ENCODE results near the gene PATJ. TPM values are rescaled to one million over a fixed set of nuclear protein-coding genes. Genes with fewer than 3 reads are reported as not detected.
"Not testable (repeated sequence)": the region's sequence is repeated elsewhere in the genome, so short reads cannot be mapped to it uniquely, and the experiment has no call there.

Gene PATJ
- polyA plus RNA-seq, 4 donors = 11.5 to 41.5 (median 16.2) TPM

DNA sequence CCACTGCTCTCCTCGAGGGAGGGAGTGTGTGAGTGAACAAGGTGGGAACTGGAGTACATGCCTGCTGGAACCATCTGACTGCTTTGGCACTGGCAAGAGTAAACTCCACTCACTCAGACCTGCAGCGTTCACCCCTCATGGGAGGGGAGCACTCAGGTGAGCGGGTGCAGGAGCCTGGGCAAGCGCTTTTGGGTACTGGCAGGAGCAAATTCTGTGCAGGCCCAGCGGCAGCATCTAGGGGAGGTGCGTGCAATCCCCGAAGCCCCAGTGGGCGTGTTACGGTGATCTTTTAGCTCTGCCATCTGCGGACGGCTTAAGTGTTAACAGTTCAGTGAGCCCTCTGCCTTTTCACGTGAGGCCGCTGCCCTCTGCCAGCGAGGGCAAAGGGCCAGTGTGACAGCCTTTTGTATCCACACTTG lies 127.4 kb downstream of the PATJ start:
- no peaks in the 10 kb centered on the region for H3K27me3 ChIP-seq (ENCODE audit: control insufficient read depth in 3 of 3, insufficient read depth in 3 of 3, low read length in 3 of 3)
- no peaks in the 10 kb centered on the region for H3K4me1 ChIP-seq (ENCODE audit: control insufficient read depth in 3 of 3, insufficient read depth in 2 of 3, low read depth in 1 of 3, low read length in 2 of 3)
- FAIRE-seq (no peak), DNase-seq (no peak)
- whole genome bisulfite sequencing, 3 donors = 88 to 97% (median 92%) methylated on average over 14 of the region's 14 CpGs
- peaks cover 0 to 26% of the 10 kb centered on the region in 2 donors for H3K9me3 ChIP-seq (ENCODE audit: control insufficient read depth in 2 of 2, insufficient read depth in 1 of 2, low read depth in 1 of 2, low read length in 1 of 2)
- H3K4me3 ChIP-seq (ENCODE audit: low read depth in 1 of 3, low read length in 3 of 3) = no peak overlapping the region
- H3K36me3 ChIP-seq (ENCODE audit: control insufficient read depth in 3 of 3, insufficient read depth in 2 of 3, low read depth in 1 of 3, low read length in 3 of 3) = peaks cover 4 to 29% (median 5%) of the 10 kb centered on the region in 3 donors
- no peak overlapping the region for H3K27ac ChIP-seq (ENCODE audit: low read depth in 1 of 3, low read length in 2 of 3)

DNA sequence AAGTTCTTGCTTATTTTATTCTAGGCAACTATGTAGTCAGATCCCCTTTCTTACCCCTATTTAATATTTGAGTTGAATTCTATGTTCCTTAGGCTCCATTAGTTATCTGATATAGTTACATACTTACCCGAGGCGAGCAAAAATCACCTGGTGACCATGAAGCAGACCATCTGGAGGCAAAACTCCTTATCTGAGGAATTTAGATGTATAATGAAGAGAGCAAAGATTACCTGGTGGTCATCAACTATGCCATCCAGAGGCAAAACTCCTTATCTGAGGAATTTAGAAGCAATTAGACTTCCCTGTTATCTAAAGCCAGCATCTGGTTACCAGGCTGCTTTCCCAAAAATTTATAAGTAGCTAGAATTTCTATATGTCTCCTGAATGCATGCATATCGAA lies 129.9 kb downstream of the PATJ start:
- H3K27me3 ChIP-seq (ENCODE audit: control insufficient read depth in 3 of 3, insufficient read depth in 3 of 3, low read length in 3 of 3) = no peaks in the 10 kb centered on the region
- H3K36me3 ChIP-seq (ENCODE audit: control insufficient read depth in 3 of 3, insufficient read depth in 2 of 3, low read depth in 1 of 3, low read length in 3 of 3) = peaks cover 4 to 21% (median 6%) of the 10 kb centered on the region in 3 donors
- no peak overlapping the region for H3K4me3 ChIP-seq (ENCODE audit: low read depth in 1 of 3, low read length in 3 of 3)
- no peak for FAIRE-seq
- WGBS, 3 donors = 86 to 99% (median 94%) methylated on average over 3 of the region's 3 CpGs
- peaks cover 0 to 26% of the 10 kb centered on the region in 2 donors for H3K9me3 ChIP-seq (ENCODE audit: control insufficient read depth in 2 of 2, insufficient read depth in 1 of 2, low read depth in 1 of 2, low read length in 1 of 2)
- DNase-seq = no peak
- H3K4me1 ChIP-seq (ENCODE audit: control insufficient read depth in 3 of 3, insufficient read depth in 2 of 3, low read depth in 1 of 3, low read length in 2 of 3) = no peaks in the 10 kb centered on the region
- H3K27ac ChIP-seq (ENCODE audit: low read depth in 1 of 3, low read length in 2 of 3) = no peak overlapping the region

DNA sequence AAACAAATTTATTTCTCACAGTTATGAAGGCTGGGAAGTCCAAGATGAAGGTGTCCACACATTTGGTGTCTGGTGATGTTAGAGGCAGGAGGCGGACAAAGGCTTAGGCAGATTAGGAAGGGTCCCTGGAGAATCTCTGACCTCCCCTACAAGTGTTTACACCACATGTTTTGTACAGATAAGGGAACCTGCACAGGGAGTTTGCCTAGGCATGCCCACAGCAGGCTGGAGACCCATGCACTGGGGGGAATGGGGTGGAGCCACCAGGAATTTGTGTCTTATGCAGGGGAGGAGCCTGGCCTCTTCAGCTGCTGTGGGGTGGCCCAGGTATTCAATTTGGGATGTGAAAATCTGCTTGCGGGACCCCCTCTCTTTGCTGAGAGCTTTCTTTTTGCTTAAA lies 131.3 kb downstream of the PATJ start:
- DNase-seq (no peak), FAIRE-seq (no peak)
- Histone ChIP-seq H3K27ac (ENCODE audit: low read depth in 1 of 3, low read length in 2 of 3) (no peak overlapping the region), H3K4me3 (ENCODE audit: low read depth in 1 of 3, low read length in 3 of 3) (no peak overlapping the region), H3K36me3 (ENCODE audit: control insufficient read depth in 3 of 3, insufficient read depth in 2 of 3, low read depth in 1 of 3, low read length in 3 of 3) (peaks cover 4 to 26% (median 6%) of the 10 kb centered on the region in 3 donors), H3K9me3 (ENCODE audit: control insufficient read depth in 2 of 2, insufficient read depth in 1 of 2, low read depth in 1 of 2, low read length in 1 of 2) (peaks cover 0 to 26% of the 10 kb centered on the region in 2 donors), H3K27me3 (ENCODE audit: control insufficient read depth in 3 of 3, insufficient read depth in 3 of 3, low read length in 3 of 3) (no peaks in the 10 kb centered on the region), H3K4me1 (ENCODE audit: control insufficient read depth in 3 of 3, insufficient read depth in 2 of 3, low read depth in 1 of 3, low read length in 2 of 3) (no peaks in the 10 kb centered on the region)
- WGBS, 3 donors = 96 to 100% (median 98%) methylated on average over 2 of the region's 2 CpGs

DNA sequence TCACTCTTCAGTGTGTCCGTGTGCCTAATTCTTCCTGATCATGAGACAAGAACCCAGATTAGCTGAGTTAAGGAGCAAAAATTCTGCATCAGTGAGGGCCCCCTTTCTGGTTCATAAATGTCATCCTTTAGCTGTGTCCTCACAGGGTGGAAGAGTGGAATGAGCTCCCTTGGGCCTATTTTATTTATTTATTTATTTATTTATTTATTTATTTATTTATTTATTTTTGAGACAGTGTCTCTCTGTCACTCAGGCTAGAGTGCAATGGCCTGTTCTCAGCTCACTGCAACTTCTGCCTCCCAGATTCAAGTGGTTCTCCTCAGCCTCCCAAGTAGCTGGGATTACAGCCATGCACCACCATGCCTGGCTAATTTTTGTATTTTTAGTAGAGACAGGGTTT lies 131.7 kb downstream of the PATJ start:
- H3K27me3 ChIP-seq (ENCODE audit: control insufficient read depth in 3 of 3, insufficient read depth in 3 of 3, low read length in 3 of 3) = no peaks in the 10 kb centered on the region
- H3K4me3 ChIP-seq (ENCODE audit: low read depth in 1 of 3, low read length in 3 of 3) = no peak overlapping the region
- H3K27ac ChIP-seq (ENCODE audit: low read depth in 1 of 3, low read length in 2 of 3) = no peak overlapping the region
- H3K4me1 ChIP-seq (ENCODE audit: control insufficient read depth in 3 of 3, insufficient read depth in 2 of 3, low read depth in 1 of 3, low read length in 2 of 3) = no peaks in the 10 kb centered on the region
- H3K9me3 ChIP-seq (ENCODE audit: control insufficient read depth in 2 of 2, insufficient read depth in 1 of 2, low read depth in 1 of 2, low read length in 1 of 2) = peaks cover 0 to 26% of the 10 kb centered on the region in 2 donors
- 94 to 100% (median 100%) methylated on average over 1 of the region's 1 CpG for WGBS, 3 donors
- DNase-seq (no peak), FAIRE-seq (no peak)
- H3K36me3 ChIP-seq (ENCODE audit: control insufficient read depth in 3 of 3, insufficient read depth in 2 of 3, low read depth in 1 of 3, low read length in 3 of 3) = peaks cover 4 to 26% (median 6%) of the 10 kb centered on the region in 3 donors

DNA sequence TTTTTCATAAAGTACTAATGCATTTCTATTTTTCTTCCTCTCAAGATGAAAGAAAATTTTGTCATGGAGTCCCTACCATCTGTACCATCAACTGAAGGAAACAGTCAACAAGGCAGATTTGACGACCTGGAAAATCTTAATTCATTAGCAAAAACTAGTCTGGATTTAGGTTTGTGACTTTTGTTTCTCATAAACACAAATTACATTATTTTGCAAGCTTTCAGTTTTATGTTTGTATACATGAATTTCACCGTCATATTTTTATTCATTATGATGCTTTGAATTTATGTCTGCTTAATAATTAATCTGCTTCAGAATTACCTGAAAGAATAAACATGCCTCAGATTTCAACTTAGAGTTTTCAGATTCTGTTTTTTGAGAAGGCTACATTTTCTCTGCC lies 132.9 kb downstream of the PATJ start:
- Histone ChIP-seq H3K4me3 (ENCODE audit: low read depth in 1 of 3, low read length in 3 of 3) (no peak overlapping the region), H3K27me3 (ENCODE audit: control insufficient read depth in 3 of 3, insufficient read depth in 3 of 3, low read length in 3 of 3) (no peaks in the 10 kb centered on the region), H3K27ac (ENCODE audit: low read depth in 1 of 3, low read length in 2 of 3) (no peak overlapping the region), H3K9me3 (ENCODE audit: control insufficient read depth in 2 of 2, insufficient read depth in 1 of 2, low read depth in 1 of 2, low read length in 1 of 2) (peaks cover 0 to 17% of the 10 kb centered on the region in 2 donors), H3K36me3 (ENCODE audit: control insufficient read depth in 3 of 3, insufficient read depth in 2 of 3, low read depth in 1 of 3, low read length in 3 of 3) (peaks cover 1 to 18% (median 4%) of the 10 kb centered on the region in 3 donors), H3K4me1 (ENCODE audit: control insufficient read depth in 3 of 3, insufficient read depth in 2 of 3, low read depth in 1 of 3, low read length in 2 of 3) (no peaks in the 10 kb centered on the region)
- no peak for DNase-seq
- WGBS, 3 donors = 94 to 98% (median 96%) methylated on average over 2 of the region's 2 CpGs
- no peak for FAIRE-seq

DNA sequence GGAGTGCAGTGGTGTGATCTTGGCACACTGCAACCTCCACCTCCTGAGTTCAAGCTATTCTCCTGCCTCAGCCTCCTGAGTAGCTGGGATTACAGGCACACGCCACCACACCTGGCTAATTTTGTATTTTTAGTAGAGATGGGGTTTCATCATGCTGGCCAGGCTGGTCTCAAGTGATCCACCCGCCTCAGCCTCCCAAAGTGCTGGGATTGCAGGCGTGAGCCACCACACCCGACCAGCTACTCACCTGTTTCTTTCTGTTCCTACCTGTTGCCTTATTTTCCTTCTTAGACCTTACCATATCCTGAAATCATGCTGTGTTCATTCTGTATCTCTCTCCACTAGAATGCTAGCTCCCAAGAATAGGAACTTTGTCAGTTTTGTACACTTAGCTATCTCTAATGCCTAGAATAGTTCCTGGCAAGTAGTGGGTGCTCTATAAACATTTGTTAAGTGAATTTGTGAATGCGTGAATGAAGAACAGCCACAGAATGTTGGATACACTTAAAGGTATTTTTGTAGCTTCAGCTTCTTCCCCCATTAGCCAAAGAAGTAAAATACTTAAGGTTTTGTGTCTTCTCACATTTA lies 137.7 kb downstream of the PATJ start:
- H3K27me3 ChIP-seq (ENCODE audit: control insufficient read depth in 3 of 3, insufficient read depth in 3 of 3, low read length in 3 of 3); FAIRE-seq; H3K4me3 ChIP-seq (ENCODE audit: low read depth in 1 of 3, low read length in 3 of 3); H3K27ac ChIP-seq (ENCODE audit: low read depth in 1 of 3, low read length in 2 of 3); H3K9me3 ChIP-seq (ENCODE audit: control insufficient read depth in 2 of 2, insufficient read depth in 1 of 2, low read depth in 1 of 2, low read length in 1 of 2); DNase-seq; H3K4me1 ChIP-seq (ENCODE audit: control insufficient read depth in 3 of 3, insufficient read depth in 2 of 3, low read depth in 1 of 3, low read length in 2 of 3): not testable (repeated sequence)
- peaks cover 0 to 17% (median 1%) of the 10 kb centered on the region in 3 donors for H3K36me3 ChIP-seq (ENCODE audit: control insufficient read depth in 3 of 3, insufficient read depth in 2 of 3, low read depth in 1 of 3, low read length in 3 of 3)
- 84 to 92% (median 89%) methylated on average over 5 of the region's 5 CpGs for WGBS, 3 donors

DNA sequence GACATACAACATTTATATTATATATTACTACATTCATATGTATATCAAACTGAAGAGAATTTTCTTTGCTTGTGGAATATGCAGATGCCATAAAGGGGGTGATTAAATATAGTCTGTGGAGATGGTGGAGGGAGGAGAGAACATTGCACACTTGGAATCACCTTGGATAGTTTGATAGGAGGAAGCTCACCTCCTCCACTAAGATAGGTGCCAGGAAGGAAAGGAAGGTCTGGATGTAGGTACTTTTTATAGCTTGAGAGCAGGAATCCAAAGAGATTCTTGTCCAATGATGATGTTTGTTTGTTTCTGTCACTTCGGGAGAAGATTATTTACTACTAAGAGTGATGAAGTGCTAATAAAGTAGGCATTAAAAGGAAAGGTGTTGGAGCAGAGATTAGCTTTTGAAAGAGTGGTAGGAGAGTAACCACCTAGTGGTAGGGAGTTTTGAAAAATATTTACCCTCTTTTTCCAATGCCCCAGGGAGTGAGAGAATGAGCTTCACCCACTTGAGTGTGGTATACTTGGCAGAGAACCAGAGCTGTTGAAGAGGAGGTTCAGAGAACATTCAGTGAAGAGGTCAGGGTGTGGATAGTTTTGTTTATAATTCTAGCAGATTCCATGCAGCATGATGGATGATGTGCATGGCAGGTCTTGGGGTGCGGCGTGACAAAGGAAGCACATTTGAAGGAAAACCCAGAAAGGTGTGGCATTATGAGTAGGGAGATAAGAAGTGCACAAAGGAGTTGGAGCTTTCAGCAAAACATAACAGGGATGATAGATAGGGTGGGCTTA lies 145.0 kb downstream of the PATJ start:
- DNase-seq (peak in 1 of 2 donors; percentile 27), FAIRE-seq (no peak)
- 70 to 76% (median 73%) methylated on average over 3 of the region's 3 CpGs for WGBS, 3 donors
- H3K36me3 ChIP-seq (ENCODE audit: control insufficient read depth in 3 of 3, insufficient read depth in 2 of 3, low read depth in 1 of 3, low read length in 3 of 3) = peaks cover 0 to 14% (median 7%) of the 10 kb centered on the region in 3 donors
- H3K27me3 ChIP-seq (ENCODE audit: control insufficient read depth in 3 of 3, insufficient read depth in 3 of 3, low read length in 3 of 3) = no peaks in the 10 kb centered on the region
- H3K9me3 ChIP-seq (ENCODE audit: control insufficient read depth in 2 of 2, insufficient read depth in 1 of 2, low read depth in 1 of 2, low read length in 1 of 2) = no peaks in the 10 kb centered on the region
- peaks cover 0 to 8% (median 0%) of the 10 kb centered on the region in 3 donors for H3K4me1 ChIP-seq (ENCODE audit: control insufficient read depth in 3 of 3, insufficient read depth in 2 of 3, low read depth in 1 of 3, low read length in 2 of 3)
- H3K27ac ChIP-seq (ENCODE audit: low read depth in 1 of 3, low read length in 2 of 3) = no peak overlapping the region
- H3K4me3 ChIP-seq (ENCODE audit: low read depth in 1 of 3, low read length in 3 of 3) = no peak overlapping the region

DNA sequence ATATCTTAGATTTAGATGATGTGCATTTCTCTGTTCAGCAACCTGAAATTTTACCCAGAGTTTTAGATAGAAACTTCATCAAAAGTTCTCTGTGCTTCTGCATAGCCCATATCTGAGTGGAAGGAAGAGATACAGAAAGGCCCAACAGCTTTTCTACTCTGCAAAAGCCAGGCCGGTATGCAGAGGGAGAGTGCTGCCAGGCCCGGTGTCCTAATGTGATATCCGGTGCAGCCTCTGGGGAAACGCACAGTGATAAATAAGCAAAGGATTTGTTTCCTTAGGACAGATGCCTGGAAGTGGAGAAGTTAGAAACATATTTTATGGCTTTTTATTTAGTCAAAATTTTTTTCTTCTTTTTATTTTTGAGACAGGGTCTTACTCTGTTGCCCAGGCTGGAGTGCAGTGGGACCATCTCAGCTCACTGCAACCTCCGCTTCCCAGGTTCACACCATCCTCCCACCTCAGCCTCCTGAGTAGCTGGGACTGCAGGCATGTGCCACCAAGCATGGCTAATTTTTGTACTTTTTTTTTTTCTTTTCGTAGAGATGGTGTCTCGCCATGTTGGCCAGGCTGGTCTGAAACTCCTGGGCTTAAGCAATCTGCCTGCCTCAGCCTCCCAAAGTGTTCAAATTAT lies 145.8 kb downstream of the PATJ start:
- WGBS, 3 donors = 80 to 95% (median 90%) methylated on average over 7 of the region's 7 CpGs

More for the DNA sequence above, 145.8 kb downstream of the PATJ start:
- no peak overlapping the region for H3K4me3 ChIP-seq (ENCODE audit: low read depth in 1 of 3, low read length in 3 of 3)
- DNase-seq (no peak), FAIRE-seq (no peak)
- H3K9me3 ChIP-seq (ENCODE audit: control insufficient read depth in 2 of 2, insufficient read depth in 1 of 2, low read depth in 1 of 2, low read length in 1 of 2) = no peaks in the 10 kb centered on the region
- peaks cover 0 to 11% (median 7%) of the 10 kb centered on the region in 3 donors for H3K36me3 ChIP-seq (ENCODE audit: control insufficient read depth in 3 of 3, insufficient read depth in 2 of 3, low read depth in 1 of 3, low read length in 3 of 3)
- no peak overlapping the region for H3K27ac ChIP-seq (ENCODE audit: low read depth in 1 of 3, low read length in 2 of 3)
- H3K4me1 ChIP-seq (ENCODE audit: control insufficient read depth in 3 of 3, insufficient read depth in 2 of 3, low read depth in 1 of 3, low read length in 2 of 3) = peaks cover 0 to 8% (median 0%) of the 10 kb centered on the region in 3 donors
- no peaks in the 10 kb centered on the region for H3K27me3 ChIP-seq (ENCODE audit: control insufficient read depth in 3 of 3, insufficient read depth in 3 of 3, low read length in 3 of 3)
